ENCODE data around the gene AVEN. TPM values are rescaled to one million over a fixed set of nuclear protein-coding genes. Genes with fewer than 3 reads are reported as not detected.

The AVEN gene
- total and polyA plus RNA-seq, 9 of the 15 experiments (the other 6 are each of a cell fraction or from before 2014, with no cell fraction given) = 1.5 to 6.4 (median 4.7) TPM

GRCh38 chr15:34079904-34080303 lies 40.9 kb upstream of the AVEN start (continued):
- TF ChIP-seq ZBTB40 (IDR thresholded peaks at IDR 0.05) (0 out of 2 replicates have a peak, but pooled peaks have one; percentile 5), ZBTB40 (CRISPR knock-in tag; IDR thresholded peaks at IDR 0.05) (no peak), TRIM28 (IDR thresholded peaks at IDR 0.05) (no peak), HLTF (IDR thresholded peaks at IDR 0.05) (0 out of 2 replicates have a peak, but pooled peaks have one; percentile 40), ZC3H4 (CRISPR knock-in tag; IDR thresholded peaks at IDR 0.05; ENCODE audit: borderline replicate concordance) (no peak), DLX4 (CRISPR knock-in tag; IDR thresholded peaks at IDR 0.05) (no peak), ZNF217 (CRISPR knock-in tag; IDR thresholded peaks at IDR 0.05) (no peak), TAF15 (IDR thresholded peaks at IDR 0.05; ENCODE audit: low read depth, low read length) (no peak), ELF1 (tag; IDR thresholded peaks at IDR 0.05) (no peak), MAZ (CRISPR knock-in tag; conservative IDR thresholded peaks at IDR 0.05 in 1 of 2, IDR thresholded peaks at IDR 0.05 in 1 of 2) (no peak), BACH1 (tag; IDR thresholded peaks at IDR 0.05) (no peak), L3MBTL2 (IDR thresholded peaks at IDR 0.05) (no peak), ZNF174 (CRISPR knock-in tag; IDR thresholded peaks at IDR 0.05) (no peak), ZNF518B (CRISPR knock-in tag; IDR thresholded peaks at IDR 0.05) (no peak), PML (IDR thresholded peaks at IDR 0.05; ENCODE audit: low read length) (no peak), CTBP1 (IDR thresholded peaks at IDR 0.05; ENCODE audit: borderline replicate concordance) (peak; percentile 63; the same call in 1 of the 2 replicates), SMARCA4 (IDR thresholded peaks at IDR 0.05) (peak; percentile 83), FOXM1 (IDR thresholded peaks at IDR 0.05; ENCODE audit: low read depth) (peak; percentile 44; the same call in 1 of the 2 replicates), FOXM1 (CRISPR knock-in tag; IDR thresholded peaks at IDR 0.05; ENCODE audit: low read depth) (no peak)
